ENCODE results near the gene CHST9.

CHST9 gene

GRCh38 chr18:26863921-26864497 lies 321.1 kb downstream of the CHST9 start:
- DNase-seq (ENCODE audit: low spot score), result no peak

GRCh38 chr18:26863122-26863879 lies 321.8 kb downstream of the CHST9 start:
- peak; percentile 39 for DNase-seq (ENCODE audit: low spot score)

DNA sequence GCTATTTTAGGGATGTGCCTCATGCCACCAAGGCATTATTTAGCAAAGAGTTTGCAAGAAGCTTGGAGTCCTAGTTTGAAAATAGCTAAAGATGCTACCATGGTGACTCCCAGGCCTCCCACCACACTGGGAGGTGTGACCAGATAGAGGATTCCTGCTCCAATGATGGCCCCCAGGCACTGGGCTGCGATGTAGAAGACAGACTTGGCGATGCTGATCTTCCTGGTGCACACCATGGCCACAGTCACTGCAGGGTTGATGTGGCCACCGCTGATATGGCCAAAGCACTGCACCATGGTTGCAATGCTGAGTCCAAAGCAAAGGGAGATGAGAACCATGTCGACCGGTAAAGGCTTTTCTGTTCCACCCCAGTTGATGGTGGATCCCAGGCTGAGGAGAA lies 323.0 kb downstream of the CHST9 start:
- no peak for DNase-seq (ENCODE audit: low spot score)

Measured in HuH-7 (cell line).